ENCODE measurements around the gene HOXD11. TPM values are rescaled to one million over a fixed set of nuclear protein-coding genes. Genes with fewer than 3 reads are reported as not detected.

HOXD11 gene
- total RNA-seq, 1 donor from 2014 or later, result not detected

GRCh38 chr2:176093145-176093897 is 13.8 kb upstream of the HOXD11 start:
- DNase-seq, result no peak

- DNase-seq, result no peak
Measured at GRCh38 chr2:176093898-176094249, 13.2 kb upstream of the HOXD11 start.

DNA sequence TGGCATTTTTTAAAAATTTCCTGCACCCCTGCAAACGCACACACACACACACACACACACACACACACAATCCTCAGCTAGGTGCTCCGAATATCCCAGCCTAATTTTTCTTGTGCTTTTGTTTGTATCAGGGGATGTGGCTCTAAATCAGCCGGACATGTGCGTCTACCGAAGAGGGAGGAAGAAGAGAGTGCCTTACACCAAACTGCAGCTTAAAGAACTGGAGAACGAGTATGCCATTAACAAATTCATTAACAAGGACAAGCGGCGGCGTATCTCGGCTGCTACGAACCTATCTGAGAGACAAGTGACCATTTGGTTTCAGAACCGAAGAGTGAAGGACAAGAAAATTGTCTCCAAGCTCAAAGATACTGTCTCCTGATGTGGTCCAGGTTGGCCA is 12.7 kb upstream of the HOXD11 start:
- DNase-seq, result no peak

DNA sequence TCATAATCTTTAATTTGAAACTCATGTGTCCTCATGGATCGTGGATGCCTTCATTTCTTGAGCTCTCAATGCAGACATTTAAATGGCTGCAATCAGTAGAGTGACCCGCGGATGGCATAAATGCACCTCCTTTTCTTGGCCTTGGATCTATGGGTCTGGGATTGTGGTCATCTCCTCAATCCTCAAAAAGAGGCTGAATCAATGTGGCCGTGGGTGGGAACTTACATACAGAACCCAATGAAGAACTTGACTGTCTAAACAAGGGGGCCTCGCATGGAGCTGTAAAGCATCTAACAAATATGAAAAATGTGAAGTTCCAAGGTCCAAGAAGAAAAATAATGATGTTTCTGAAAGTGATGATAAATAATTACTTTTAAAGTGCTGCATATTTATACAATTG is 11.7 kb upstream of the HOXD11 start:
- DNase-seq, result no peak

GRCh38 chr2:176096243-176096985 is 10.7 kb upstream of the HOXD11 start:
- DNase-seq, result no peak

DNA sequence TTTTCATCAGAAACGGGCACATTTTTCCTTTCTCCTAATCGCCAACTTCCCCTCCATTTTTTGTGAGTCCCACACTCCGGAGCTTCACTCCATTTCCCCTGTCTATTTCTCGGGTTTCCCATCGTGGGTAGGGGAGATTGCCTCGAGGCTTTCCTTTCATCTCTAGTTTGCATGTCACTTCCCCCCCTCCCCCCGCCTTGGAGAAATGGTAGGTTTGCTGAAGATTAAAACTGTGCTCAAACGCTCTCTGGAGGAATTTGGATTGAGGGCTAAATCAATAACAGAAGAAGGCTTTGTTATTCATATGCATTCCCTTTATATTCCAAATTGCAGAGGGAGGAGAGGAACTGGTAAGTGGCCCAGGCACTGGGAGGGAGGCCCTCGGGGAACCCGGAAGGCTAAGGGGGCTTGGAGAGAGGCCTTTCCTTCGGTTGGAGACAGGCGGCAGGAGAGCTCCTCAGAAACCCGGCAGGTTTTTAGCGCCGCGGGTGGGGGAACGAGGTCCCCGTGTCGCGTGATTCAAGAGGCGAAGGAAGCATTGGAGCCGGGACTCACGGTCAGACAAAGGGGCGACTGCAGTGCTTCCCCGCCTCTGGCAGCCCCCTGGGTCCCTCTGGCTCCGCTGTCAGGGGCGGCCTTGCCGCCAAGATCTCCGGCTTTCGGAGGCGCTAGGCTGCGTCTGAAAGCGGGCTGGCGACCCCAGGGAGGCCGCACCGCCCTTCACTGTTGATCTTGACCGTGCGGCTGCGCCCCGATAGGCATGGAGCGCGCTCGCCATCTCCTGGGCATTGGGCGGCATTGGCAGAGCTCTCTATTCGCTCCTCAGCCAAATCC is 9.9 kb upstream of the HOXD11 start:
- DNase-seq, result peak; percentile 79

DNA sequence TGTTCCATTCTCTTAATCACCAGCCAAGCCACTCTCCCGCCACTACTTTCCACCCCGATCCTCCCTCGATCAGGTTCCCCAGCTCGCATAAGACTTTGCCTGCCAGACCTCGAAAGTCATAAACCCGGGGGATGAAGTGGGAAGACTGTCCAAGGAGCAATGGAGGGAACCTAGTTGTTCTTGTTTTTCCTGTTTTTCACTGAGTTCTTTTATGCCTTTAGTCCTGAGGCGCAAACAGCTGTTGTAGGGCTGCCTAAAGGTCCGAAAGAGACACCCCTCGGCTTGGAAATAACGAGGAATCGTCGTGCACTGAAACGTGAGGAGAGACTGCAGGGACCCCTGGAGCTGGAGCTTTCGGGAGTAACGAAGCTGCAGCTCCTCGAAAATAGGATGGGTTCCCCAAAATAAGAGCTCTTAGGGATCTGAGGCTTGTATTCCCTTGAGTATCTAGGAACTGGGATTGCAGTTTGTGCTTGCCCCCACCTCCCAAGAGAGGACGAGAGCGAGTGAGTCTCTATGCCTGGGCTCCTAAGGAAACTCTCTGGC is 9.2 kb upstream of the HOXD11 start:
- no peak for DNase-seq

DNA sequence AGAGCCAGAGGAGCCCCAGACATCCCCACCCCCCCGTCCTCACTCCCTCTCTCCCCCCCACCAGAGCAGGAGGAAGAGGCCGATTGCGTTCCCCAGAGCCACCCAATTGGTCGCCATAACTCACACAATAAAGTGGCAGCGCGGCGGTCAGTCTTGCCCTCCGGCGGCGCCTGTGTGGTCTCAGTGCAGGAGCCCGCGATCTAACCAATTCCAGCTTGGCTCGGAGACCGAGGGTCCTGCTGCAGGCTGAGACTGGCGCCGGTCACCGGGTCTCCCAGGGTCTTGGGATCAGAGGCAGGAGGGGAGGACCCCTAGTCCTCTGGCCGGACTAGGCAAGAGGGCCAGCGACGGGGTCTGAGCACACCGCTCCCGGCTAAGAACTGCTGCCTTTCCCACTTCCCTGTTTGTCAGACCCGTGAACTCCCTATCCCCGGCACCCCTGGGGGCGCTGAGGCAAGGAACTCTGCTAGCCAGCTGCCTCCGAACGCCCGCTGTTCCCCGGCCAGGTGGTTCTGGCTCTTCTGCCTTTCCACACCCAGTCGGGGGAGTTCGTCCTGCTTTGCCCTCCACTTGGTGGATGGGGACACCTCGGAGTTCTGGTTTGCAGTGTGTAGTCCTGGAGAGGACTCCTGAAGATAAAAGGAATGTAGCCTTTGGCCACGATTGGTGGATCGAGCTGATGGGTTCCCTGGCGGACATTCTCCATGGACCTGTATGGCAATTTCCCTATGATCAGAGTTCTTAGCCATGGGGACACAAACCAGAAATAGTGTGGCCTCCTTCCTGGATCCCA is 8.5 kb upstream of the HOXD11 start:
- no peak for DNase-seq

DNA sequence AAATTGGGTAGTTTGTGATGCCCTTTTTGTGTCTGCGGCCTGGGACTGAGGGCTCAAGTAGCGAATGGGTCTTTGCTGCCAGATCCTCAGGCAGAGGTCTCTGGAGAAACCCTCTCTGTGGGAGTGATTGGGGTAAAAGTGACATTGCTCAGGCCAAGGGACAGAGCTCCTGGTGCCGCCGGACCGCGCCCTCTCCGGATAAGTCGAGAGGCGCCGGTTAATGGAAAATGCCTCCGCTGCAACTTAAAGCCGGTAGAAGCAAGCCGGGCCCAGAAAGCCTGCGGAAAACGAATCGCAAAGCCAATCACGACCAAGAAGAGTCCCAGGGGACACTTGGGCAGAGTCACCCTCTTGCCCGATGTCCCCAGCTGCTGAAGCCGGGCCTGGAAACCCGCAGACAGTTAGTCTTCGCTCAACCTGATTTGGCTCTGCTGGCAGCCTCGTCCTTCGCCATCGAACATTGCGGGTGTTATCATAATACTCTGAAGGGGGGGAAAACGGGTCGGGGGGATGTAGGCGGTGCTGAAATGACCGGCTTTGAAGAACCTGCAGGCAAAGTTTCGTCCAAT is 7.8 kb upstream of the HOXD11 start:
- DNase-seq, result no peak

DNA sequence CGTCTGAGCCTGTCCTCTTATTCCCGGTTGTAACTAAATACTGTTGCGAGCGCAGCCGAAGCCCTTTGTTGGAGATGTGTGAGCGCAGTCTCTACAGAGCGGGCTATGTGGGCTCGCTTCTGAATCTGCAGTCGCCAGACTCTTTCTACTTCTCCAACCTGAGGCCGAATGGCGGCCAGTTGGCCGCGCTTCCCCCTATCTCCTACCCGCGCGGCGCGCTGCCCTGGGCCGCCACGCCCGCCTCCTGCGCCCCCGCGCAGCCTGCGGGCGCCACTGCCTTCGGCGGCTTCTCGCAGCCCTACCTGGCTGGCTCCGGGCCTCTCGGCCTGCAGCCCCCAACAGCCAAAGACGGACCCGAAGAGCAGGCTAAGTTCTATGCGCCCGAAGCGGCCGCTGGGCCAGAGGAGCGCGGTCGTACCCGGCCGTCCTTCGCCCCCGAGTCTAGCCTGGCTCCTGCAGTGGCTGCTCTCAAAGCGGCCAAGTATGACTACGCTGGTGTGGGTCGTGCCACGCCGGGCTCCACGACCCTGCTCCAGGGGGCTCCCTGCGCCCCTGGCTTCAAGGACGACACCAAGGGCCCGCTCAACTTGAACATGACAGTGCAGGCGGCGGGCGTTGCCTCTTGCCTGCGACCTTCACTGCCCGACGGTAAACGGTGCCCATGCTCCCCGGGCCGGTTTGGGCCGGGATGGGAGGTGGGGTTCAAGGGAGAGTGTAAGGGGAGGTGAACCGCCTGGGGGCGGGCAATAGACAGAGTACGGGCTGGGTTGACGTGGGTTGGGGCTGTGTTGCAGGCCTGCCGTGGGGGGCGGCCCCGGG is 7.1 kb upstream of the HOXD11 start, which contains the start of gene HOXD12:
TSS of gene HOXD12 (plus strand) at position 68 of the 819 bp plus-strand sequence. CDS start at position 75, 7 bp downstream.
- no peak for DNase-seq

DNA sequence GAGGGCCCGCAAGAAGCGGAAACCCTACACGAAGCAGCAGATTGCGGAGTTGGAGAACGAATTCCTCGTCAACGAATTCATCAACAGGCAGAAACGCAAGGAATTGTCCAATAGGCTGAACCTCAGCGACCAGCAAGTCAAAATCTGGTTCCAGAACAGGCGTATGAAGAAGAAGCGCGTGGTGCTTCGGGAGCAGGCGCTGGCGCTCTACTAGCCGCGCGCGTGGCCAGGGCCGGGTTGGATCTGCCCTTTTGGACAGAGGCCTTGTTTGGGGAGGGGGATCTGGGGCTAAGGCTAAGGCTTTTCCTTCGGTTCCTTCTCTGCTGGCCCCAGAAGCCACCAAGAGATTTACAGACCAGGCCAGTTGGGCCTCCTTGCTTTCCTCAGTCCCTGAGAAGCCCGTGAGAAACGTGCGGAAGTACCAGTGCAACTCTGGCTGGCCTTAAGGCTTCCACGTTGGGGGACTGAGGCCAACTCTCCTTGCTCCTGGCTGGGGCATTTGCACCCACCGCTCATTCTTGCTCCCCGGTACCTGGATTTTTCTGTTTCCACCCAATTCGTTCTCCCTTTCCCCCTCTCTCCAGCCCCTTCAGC is 6.4 kb upstream of the HOXD11 start:
- no peak for DNase-seq

DNA sequence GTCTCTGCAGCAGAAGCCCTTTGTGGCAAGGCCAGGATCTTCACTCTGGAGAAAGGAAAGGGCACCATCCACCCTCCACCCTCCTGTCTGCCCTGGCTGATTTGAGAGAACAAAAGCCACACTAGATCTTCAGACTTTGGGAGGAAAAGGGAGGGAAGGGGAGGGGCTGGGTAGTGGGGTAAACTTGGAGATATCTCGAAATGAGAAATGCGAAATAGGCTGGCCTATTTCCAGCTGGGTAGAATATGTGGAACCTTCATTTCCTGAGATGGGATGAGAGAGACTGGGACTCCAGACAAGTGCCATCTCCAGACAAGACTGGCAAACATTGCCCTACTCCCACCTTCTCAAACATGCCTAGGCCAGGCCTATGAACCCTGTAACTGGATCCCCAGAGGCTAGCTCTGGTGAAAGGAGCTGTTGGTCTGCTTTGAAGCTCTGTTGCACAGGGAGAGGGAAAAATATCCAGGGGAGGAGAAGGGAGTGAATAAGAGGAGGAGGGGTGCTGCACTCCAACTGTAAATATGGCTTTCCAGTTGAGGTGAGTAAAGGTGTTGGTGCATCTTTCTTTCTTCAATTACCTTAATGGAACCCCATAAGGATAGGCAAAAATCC is 5.8 kb upstream of the HOXD11 start:
- DNase-seq, result no peak

DNA sequence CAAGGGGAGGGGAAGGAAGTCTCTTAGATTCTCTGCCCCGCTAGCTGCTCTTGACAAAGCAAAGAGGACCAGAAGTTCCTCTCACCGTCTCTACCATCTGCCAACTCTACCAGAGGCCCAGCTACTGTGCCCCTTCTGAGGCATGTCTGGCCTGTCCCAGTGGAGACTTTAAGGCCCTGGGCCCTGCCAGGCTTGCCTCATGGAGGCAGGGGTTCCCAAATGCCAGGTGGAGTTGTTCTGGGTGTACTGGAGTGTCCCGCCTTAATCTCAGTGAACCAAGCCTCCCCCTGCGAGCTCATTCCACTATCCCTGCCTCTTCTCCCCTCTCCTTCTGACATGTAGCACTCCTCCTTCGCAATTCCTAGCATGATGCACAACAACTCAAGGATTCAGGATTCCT is 5.2 kb upstream of the HOXD11 start:
- DNase-seq, result no peak

DNA sequence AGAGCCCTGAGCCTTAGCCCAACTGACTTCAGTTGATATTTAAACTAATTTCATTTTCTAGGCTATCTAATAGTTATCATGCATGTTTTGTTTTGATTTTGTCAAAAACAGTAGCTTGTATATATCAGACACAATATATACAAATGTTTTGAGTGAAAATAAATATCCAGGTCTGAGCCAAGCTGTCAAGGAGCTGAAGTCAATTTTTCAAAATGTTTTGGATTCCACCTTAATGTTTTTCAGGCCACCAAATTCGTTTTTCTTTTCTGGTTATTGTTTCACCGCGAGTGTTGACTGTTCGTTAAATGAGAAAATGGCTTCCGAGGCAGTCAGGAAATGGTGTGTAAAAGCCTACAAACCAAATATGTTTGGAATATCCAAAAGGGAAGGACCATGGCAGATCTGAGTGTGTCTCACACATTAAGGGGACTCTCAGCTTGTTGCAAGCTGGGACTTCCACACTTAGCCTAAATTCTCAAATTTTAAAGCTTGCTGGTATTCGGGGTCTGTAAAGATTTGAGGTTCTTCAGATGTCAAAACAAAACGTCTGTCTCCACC is 4.7 kb upstream of the HOXD11 start:
- DNase-seq, result no peak

DNA sequence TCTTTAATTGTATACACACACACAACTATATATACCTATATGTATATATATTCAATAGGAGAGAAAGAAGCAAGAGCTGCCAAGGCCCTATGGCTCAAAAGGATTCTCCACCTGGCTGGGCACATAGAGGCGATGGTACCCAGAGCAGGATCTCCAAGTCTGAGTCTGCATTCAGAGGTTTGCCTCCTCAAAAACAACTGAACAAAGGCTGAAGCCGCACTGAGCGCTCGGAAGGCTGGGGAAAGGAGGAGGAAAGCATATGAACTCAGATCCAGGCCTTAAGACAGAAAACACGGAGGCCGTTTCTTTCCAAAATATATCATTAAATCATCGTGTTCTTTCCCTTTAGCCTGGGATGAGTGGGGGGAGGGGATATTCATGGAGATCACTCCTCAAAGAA is 3.9 kb upstream of the HOXD11 start:
- no peak for DNase-seq

DNA sequence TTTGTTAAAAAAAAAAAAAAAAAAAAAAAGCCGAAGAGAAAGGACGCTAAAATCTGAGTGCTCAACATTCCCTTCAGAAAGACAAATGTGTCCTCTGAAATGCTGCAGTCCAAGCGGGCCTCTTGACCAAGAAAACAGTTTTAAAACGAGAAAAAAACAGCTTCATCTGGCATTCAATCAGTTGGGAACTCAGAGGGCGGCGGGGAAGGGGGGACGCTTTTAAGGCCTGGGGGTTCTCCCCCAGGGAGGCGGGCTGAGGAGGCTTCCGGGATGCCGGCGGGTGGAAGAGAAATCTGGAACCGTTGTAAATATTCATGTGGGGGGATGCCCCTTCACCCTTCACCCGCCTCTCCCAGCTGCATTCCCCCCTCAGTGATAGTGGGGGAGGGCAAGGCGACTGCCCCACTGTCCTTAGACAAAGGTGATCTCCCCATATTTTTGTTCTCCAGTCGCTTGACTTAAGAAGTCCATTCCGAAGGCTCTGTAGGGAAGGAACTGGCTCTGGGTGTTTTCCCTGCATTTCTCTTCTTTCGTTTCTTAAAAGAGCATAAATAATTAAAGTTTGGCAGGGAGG is 3.3 kb upstream of the HOXD11 start:
- no peak for DNase-seq

DNA sequence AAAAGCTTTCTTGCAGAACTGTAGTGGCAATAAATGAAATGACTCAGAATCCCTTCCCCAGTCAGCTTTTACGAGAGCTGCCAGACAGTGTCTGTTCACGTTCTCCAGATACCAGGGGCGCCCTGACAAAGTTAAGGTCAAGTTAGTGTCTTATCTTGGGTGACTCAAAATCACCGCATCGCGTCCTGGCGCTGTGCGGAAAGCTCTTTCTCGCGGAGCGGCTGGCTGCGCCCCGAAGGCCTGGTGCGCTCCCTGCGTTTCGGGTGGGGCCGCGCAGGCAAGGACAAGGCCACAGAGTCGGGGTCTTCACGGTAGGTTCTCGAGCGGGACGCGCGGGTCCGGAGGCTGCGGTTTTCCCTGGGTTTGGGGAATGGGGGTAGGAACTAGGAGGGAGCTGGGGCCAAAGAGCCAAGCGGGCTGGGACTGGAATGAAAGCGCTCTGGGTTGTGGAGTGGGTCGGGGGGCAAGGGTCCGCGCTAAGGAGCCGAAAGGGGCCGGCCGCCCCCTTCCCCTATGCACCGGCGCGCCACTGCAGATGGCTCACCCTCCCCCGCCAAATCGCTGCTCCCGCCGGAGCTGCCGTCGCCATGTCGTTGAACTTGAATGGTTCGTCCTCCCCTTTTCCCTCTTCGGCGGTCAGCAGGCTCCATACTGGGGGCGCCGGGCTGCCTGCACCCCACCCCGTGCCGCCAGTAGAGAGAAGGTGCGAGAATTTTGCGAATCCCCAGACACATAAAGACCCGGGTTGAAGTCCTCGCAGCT is 2.6 kb upstream of the HOXD11 start:
- no peak for DNase-seq

GRCh38 chr2:176105078-176105729 is 1.9 kb upstream of the HOXD11 start:
- no peak for DNase-seq

Data from tongue (tissue), 2 donors.